GM21390 (cell line): ENCODE data around the gene MORN1.

Source experiments
- ATAC-seq: cut with Tn5 transposase; IDR thresholded peaks from one replicate; pipeline ENCODE4 v1.9.1; 2021; ENCODE audit not compliant: unreplicated experiment

The MORN1 gene

GRCh38 chr1:2375923-2376260 lies 15.5 kb downstream of the MORN1 start:
- ATAC-seq = no peak

DNA sequence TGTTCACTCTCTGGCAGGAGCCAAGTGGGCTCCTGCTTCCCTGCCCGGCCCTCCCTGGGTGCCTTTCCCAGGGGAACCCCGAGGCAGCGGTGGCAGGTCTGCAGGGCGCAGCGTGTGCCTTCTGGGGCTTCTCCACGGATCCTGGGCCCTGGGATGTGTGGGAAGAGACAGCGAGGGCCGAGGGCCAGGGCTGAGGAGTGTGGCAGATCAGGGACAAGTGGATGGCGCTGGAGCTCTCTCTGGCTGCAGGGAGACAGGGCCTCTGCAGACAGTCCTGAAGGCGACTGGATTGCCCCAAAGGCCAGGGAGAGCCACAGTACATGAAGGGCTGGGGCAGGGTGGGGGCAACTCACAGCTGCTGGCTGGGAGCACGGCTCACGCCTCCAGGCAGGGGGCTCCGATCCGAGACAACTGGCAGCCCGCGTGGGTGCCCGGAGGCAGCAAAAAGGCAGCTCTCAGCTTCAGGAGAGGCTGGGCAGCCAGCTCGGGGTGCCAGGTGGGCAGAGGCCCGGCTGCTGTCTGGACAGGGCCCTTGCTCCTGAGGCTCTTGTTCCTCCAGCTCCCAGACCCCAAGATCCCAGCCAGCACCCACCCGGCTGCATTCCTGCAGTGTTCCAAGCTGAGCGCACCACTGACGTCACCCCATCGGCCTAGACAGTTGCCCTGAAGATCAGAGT lies 16.0 kb downstream of the MORN1 start:
- no peak for ATAC-seq

DNA sequence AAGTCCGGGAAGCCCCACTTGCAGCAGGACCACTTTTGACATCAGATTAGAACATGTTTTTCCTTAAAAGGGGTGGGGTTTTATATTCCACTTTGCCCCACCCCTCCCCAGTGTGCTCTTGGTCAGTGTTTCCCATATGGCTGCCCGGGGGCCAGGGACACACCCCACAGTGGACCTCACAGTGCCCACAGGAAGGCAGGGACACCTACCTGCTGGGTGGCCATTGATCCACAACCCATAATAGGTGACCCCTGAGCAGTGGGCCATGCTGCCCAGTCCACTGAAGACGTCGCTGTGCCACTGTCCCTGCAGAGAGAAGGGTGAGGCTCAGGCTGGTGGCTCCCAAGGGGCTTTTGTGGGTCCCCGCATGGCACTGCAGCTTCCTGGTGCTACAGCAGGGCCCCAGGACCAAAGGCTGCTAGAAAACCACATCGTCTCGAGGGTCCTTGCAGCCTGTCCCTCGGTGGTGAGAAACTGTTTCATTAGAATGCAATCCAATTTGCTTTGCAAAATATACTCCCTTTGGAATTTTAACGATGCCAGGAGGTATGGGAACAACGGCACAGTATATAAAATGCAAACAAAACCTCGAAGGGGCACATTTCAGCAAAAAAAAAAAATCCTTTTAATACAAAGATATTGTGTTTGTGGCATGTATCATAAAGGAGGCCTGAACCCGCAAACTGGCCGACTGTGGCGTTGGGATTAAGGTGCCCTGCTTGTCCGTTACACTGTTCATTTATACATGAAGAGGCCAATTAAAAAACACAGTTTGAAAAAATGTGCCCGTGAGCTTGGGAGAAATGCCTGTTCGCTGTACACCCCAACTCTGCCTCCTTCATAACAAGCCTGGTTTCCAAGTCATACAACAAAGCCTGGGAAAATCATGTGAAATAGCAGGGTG lies 16.9 kb downstream of the MORN1 start:
- no peak for ATAC-seq

GRCh38 chr1:2373551-2374251 lies 17.7 kb downstream of the MORN1 start:
- no peak for ATAC-seq

DNA sequence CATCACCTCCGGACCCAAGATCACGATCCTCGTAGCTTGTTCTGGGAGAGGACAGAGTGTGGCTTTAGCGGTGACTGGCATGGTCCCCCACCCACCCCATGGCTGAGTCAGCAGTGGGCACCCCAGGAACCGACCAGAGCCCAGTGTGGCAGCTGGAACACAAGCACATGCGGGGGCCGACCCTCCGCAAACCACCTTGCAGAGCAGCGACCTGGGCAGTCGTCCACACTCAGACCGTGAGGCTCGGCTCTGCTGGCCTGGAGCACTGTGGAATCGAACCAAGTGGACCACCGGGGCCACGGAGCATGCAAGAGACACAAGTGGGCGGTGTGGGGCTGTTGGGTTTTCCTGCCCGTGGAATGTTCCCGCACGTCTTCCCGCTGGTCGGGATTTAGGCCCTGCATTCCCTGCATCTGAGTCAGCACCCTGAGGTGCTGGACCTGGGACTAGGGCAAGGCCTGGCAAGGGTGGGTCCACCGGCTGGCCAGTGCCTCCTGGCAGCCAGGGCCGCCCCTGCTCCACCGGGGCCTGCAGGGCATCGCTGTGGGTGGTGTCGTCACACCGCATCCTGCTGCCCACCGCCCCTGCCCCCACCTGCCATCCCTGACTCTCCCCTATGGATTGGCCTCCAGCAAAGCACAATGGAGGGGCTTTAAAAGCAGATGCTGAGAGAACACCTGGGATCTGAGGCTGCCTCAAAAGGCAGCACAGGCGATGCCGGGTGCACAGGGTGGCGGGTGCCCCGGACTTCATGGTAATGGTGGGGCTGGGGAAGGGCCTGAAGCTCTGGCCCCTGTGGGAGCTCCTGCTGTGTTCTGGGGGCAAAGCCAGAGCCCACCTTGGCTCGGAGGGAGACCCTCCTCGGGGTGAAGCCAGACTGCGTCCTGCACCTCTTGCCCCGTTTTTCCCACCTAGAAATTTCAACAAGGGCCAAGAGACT lies 18.5 kb downstream of the MORN1 start:
- ATAC-seq = no peak

DNA sequence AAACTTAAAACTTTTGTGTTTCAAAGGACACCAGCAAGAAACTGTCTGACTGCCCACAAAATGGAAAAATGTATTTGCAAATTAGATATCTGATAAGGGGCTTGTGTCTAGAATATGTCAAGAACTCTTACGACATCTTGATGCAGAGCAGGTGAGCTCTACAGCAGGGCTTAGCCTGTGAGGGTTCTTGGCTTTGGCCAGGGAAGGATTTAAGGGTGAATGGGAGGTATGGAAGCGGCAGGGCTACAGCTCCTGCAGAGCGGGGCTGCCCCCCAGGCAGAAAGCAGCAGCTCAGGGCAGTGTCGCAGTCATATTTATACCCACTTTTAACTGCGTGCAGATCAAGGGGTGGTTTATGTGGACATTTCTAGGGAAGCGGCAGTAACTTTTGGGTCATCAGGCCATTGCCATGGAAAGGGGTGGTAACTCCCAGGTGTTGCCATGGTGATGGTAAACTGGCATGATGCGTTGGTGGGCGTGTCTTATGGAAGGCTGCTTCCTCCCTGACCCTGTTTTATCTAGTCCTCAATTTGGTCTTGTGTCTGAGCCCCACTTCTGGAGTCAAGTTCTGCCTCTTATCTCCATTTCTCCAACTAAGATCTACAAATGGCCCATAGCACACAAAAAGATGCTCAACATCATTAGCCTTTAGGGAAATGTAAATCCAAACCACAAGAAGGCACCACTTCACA lies 23.2 kb downstream of the MORN1 start:
- no peak for ATAC-seq

DNA sequence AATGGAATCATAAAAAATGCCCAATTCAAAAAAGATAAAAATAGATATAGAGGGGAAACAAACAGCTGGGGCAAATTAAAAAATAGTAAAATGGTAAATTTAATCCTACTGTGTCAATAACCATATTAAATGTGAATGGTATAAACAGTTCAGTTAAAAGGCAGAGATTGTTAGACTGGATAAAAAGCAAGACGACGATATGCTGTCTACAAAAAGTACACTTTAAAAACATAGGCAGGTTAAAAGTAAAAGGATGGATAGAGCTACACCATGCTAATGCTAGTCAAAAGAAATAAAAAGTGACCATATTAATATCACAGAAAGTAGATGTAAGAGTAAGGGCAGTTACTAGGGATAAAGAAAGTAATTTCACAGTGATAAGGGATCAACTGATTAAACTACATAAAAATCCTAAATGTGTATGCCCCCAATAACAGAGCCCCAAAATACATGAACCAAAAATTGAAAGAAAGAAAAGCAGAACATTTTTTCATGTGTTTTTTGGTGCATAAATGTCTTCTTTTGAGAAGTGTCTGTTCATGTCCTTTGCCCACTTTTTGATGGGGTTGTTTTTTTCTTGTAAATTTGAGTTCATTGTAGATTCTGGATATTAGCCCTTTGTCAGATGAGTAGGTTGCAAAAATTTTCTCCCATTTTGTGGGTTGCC lies 27.4 kb downstream of the MORN1 start:
- ATAC-seq = no peak

DNA sequence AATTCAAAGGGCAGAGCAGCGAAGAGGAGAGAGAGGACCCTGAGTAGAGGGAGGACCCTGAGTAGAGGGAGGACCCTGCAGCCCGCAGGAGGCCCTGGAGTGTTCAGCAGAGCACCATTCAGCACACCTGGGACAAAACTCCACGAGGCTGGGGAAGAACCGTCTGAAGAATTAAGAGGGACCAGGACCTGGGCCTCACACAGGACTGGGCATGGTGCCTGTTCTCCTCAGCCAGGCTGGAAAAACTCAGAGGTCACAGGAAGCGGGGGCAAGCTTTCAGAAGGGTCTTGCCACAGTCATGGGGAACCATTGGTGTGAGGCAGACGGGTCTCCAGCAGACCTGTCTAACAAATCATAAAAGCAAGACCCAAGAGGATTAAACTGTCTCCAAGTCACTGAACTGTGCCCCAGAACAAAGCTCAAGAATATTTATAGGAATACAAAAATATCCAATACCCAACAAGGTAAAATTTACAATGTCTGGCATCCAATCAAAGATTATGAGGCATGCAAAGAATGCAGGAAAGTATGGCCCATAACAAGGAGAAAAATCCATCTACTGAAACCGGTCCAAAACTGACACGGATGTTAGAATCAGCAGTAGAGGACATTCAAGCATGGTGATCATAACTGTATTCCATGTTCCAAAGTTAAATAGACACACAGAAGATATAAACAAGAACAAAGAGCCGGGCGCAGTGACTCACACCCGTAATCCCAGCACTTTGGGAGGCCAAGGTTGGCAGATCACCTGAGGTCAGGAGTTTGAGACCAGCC lies 30.6 kb downstream of the MORN1 start:
- no peak for ATAC-seq

GRCh38 chr1:2358651-2359640 lies 32.4 kb downstream of the MORN1 start:
- no peak for ATAC-seq

DNA sequence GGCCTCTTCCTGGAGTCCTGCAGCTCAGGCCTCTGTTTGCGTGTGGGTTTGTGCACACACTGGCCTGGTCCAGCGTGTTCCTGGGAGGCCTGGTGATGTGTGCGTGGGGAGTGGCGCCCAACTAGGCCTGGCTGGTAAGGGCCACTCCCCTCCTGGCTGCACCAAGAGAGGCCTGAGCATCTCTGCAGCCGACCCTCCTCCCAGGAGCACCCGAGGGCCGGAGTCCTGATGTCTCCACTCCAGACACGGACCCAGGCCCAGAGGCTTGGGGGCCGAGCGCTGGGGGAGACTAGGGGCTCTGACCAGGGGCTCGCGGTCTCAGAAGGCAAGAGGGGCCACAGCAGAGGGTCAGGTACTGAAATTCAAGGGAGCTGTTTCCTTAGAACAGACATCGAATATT lies 33.3 kb downstream of the MORN1 start:
- no peak for ATAC-seq

- ATAC-seq = no peak
Measured at GRCh38 chr1:2356911-2357845, 34.2 kb downstream of the MORN1 start.

- no peak for ATAC-seq
Measured at GRCh38 chr1:2356401-2356800, 35.0 kb downstream of the MORN1 start.

DNA sequence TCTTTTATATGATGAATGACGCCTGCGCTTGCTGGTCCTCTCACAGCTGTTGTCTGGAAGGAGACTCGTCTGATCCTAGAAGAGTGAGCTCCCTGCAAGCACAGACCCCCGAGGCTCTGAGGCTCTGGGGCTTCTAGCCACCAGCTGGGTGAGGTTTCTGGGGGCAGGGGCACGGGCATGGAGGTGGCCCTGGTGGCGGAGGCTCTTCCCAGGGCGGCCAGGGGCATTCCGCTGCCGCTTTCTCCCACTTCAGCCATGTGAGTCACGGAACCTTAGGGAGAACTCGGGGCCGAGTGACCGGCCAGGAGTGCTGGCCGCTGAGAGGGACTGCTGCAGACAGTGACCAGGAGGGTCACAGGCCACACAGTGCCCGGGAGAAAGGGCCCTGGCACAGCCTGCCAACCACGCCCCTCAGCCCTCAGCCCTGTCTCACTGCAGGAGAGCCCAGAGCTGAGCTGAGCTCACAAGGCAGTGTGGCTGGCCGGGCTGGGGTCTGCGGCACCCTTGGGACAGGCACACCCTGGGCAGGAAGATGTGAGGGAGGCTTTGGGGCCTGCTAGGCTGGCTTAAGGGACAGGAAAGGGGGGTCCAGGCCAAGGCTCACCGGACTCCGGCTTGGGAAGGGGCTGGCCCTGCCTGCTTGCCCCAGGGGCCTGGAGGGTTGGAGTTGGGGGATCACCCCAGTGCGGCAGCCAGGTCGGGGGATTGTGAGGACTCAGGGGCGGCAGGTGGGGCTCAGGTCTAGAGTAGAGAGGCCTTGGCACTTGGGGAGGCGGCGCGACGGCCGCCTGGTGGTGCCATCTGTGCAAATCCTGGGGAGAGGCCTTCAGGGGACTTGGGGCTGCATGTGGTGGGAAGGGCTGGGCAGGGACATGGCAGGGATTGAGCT lies 35.7 kb downstream of the MORN1 start:
- ATAC-seq = no peak

DNA sequence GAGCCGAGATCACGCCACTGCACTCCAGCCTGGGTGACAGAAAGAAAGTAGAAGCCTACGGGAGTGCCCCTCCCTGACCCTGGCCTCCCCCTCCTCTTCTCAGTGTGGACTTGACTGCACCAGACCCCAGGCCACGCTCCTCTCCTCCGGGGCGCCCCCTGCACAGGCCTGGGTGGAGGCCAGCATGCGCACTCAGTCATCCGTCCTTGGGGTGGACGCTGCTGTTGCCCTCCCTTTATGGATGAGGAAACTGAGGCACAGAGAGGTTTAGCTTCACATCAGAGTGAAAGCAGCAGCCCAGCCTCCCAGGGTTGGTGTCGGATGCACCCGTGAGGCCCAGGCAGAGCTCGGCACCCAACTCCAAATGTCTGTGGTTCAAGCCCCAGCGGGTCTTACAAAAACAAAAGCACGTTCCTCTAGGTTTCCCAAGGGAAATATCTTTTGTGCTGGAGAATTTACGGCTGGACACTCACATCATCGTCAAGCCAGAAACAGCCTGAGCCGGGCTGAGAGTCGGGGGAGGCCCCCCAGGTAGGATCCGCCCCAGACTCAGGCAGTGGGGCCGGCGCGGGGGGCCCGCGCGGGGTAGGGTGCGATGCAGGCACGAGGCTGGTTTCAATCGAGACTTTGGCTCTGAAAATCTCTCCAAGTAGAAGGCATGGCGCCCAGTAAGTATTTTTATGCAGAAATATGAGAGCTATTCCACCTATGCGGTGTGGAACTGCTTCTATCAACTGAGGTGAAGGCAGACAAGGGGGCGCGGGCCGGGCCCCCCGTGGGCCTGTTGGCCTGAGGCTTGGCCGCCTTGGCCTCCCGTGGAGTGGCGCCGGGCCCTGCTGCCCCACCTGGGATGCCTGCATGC lies 36.6 kb downstream of the MORN1 start:
- ATAC-seq = no peak
